Transverse colon (tissue), 4 donors: ENCODE data around the gene BRD2. TPM values are rescaled to one million over a fixed set of nuclear protein-coding genes. Genes with fewer than 3 reads are reported as not detected.

Experiments used
- DNase-seq: peaks from one replicate; pipeline ENCODE4 v3.0.0-alpha.2; 2019
- H3K27ac ChIP-seq, 4 donors: fragments of 200-600 bp; sonication (generic); 2 replicates each; pipeline ENCODE4 v1.5.1; 2016 to 2018; ENCODE audit warnings: inconsistent platforms in 4 of 4
- H3K27me3 ChIP-seq: fragments of 200-600 bp; sonication (generic); 2 replicates; pipeline ENCODE4 v1.5.1; 2017; ENCODE audit warnings: inconsistent platforms
- H3K36me3 ChIP-seq, 4 donors: fragments of 200-600 bp; sonication (generic); 2 replicates each; pipeline ENCODE4 v1.5.1; 2017 to 2019; ENCODE audit warnings: inconsistent platforms in 4 of 4
- H3K4me1 ChIP-seq, 4 donors: fragments of 200-600 bp; sonication (generic); 2 replicates each; pipeline ENCODE4 v1.5.1; 2017 to 2020; ENCODE audit warnings: inconsistent platforms in 4 of 4
- H3K4me3 ChIP-seq, 4 donors: fragments of 200-600 bp; sonication (generic); 1 replicate in 1 of 4; 2 replicates in 3 of 4; pipeline versions ENCODE4 v1.5.1 to v1.6.1; 2017 to 2019; ENCODE audit warnings: inconsistent platforms in 4 of 4
- H3K9me3 ChIP-seq, 2 donors: fragments of 200-600 bp; sonication (generic); 2 replicates each; pipeline ENCODE4 v1.5.1; 2017 to 2019; ENCODE audit warnings: inconsistent platforms in 2 of 2
- CTCF ChIP-seq, 5 experiments: fragments of 200-600 bp in 3 of 5; fragments of 450-650 bp in 2 of 5; sonication (generic) in 3 of 5; IDR thresholded peaks; 1 replicate in 2 of 5; 2 replicates in 3 of 5; pipeline ENCODE4 v1.5.1; 2016 to 2017; ENCODE audit warnings: antibody characterized with exemption in 5 of 5, inconsistent platforms in 3 of 5, mild to moderate bottlenecking in 2 of 5, moderate library complexity in 1 of 5
- EP300 ChIP-seq: sonication (generic); formaldehyde crosslinking; IDR thresholded peaks from one replicate; pipeline ENCODE4 v1.6.1; 2017; ENCODE audit warnings: antibody characterized with exemption, low read depth
- POLR2A ChIP-seq: fragments of 450-650 bp; IDR thresholded peaks from one replicate; pipeline ENCODE4 v1.6.1; 2016; ENCODE audit warnings: antibody characterized with exemption, mild to moderate bottlenecking, moderate library complexity
- POLR2AphosphoS5 ChIP-seq, 3 donors: sonication (generic); formaldehyde crosslinking; IDR thresholded peaks; one replicate each; pipeline ENCODE4 v1.6.1; 2016; ENCODE audit warnings: antibody characterized with exemption in 3 of 3
- WGBS, 2 donors: methylation state at CpG; one replicate each; pipeline ENCODE4 v1.1.5; 2018; ENCODE audit warnings: low coverage in 1 of 2; 5-methylcytosine and 5-hydroxymethylcytosine counted together
- in situ Hi-C, 4 donors: fragments of 200-750 bp; cut with MboI; loops; one replicate each; pipeline versions ENCODE4 v1.15.0 to v1.15.1; 2017; ENCODE audit warnings: low sequenced_read_pairs in 3 of 4, low pct_ligation_motif_present in 1 of 4, low pct_unique_long_range_greater_than_20kb in 1 of 4
- intact Hi-C: fragments of 100-400 bp; cut with DNase I; formaldehyde crosslinking; loops from one replicate; pipeline ENCODE4 v1.15.1; 2023; ENCODE audit warnings: low total_unique reads
- total RNA-seq, 4 donors: library from RNA; depleted of rRNA; stranded (reverse); fragments of >200 nt; gene quantifications; one replicate each; pipeline ENCODE4 v1.1.0, GENCODE V29; 2016

BRD2 gene
- total RNA-seq, 4 donors from 2014 or later: 116 to 612 (median 238) TPM

GRCh38 chr6:33018418-33018817 lies 50.0 kb downstream of the BRD2 start:
- intact Hi-C loops: loop anchor here (10.0 kb wide), 1 partner anchor 226 kb away; no protein-coding TSS in a partner anchor
- in situ Hi-C loops: loop anchor here (10.0 to 25.0 kb wide), 4 partner anchors 56 to 226 kb away; partner anchors contain the start of genes HLA-DPA1 (in 1 of the 4) and HLA-DPB1 (in 1 of the 4)
- TF ChIP-seq CTCF (IDR thresholded peaks at IDR 0.05): no peak
- no peak for TF ChIP-seq POLR2AphosphoS5 (IDR thresholded peaks at IDR 0.05)
- no peak for TF ChIP-seq POLR2A
- no peak for TF ChIP-seq EP300

GRCh38 chr6:33018904-33019303 lies 50.5 kb downstream of the BRD2 start:
- Histone ChIP-seq H3K36me3 (no peaks in the 10 kb centered on the region), H3K9me3 (no peaks in the 10 kb centered on the region), H3K27me3 (peaks cover 8% of the 10 kb centered on the region), H3K27ac (peak overlapping the region; percentile 65 to 80 (median 70)), H3K4me1 (peaks cover 0 to 27% (median 12%) of the 10 kb centered on the region in 4 donors), H3K4me3 (peak overlapping the region in 2 of 4 donors; percentile 11 to 32)
- in situ Hi-C loops (loop anchor here (10.0 to 25.0 kb wide), 4 partner anchors 56 to 226 kb away; partner anchors contain the start of genes HLA-DPA1 (in 1 of the 4) and HLA-DPB1 (in 1 of the 4)), intact Hi-C loops (loop anchor here (10.0 kb wide), 1 partner anchor 226 kb away; no protein-coding TSS in a partner anchor)
- 2 to 50% methylated on average over 1 to 6 of the region's 6 CpGs for WGBS, 2 donors
- TF ChIP-seq POLR2A (no peak), POLR2AphosphoS5 (IDR thresholded peaks at IDR 0.05) (peak; percentile 18 to 21 (median 20)), CTCF (IDR thresholded peaks at IDR 0.05) (no peak)
- peak; percentile 74 for DNase-seq

More at GRCh38 chr6:33018418-33018817, 50.0 kb downstream of the BRD2 start:
- peak overlapping the region in 2 of 4 donors; percentile 11 to 32 for H3K4me3 ChIP-seq
- no peak for DNase-seq
- no peaks in the 10 kb centered on the region for H3K36me3 ChIP-seq
- peaks cover 0 to 27% (median 12%) of the 10 kb centered on the region in 4 donors for H3K4me1 ChIP-seq
- no peaks in the 10 kb centered on the region for H3K9me3 ChIP-seq
- peaks cover 13% of the 10 kb centered on the region for H3K27me3 ChIP-seq
- peak overlapping the region; percentile 65 to 80 (median 70) for H3K27ac ChIP-seq

- in situ Hi-C loops: loop anchor here (10.0 to 25.0 kb wide), 4 partner anchors 55 to 225 kb away; partner anchors contain the start of genes HLA-DPA1 (in 1 of the 4) and HLA-DPB1 (in 1 of the 4)
- intact Hi-C loops: loop anchor here (10.0 kb wide), 1 partner anchor 225 kb away; no protein-coding TSS in a partner anchor
- peak overlapping the region; percentile 65 to 80 (median 70) for H3K27ac ChIP-seq
Observed at GRCh38 chr6:33019372-33019771, 51.0 kb downstream of the BRD2 start.

More at GRCh38 chr6:33019372-33019771, 51.0 kb downstream of the BRD2 start:
- Histone ChIP-seq H3K4me1 (peaks cover 0 to 27% (median 12%) of the 10 kb centered on the region in 4 donors), H3K9me3 (no peaks in the 10 kb centered on the region), H3K27me3 (peaks cover 4% of the 10 kb centered on the region), H3K36me3 (no peaks in the 10 kb centered on the region), H3K4me3 (peak overlapping the region in 2 of 4 donors; percentile 11 to 32)
- DNase-seq: no peak
- TF ChIP-seq POLR2A (no peak), CTCF (IDR thresholded peaks at IDR 0.05) (no peak), POLR2AphosphoS5 (IDR thresholded peaks at IDR 0.05) (no peak), EP300 (no peak)
